PFSK-1 (cell line): ENCODE data around the gene SPO11.

Source experiments
- POLR2AphosphoS5 ChIP-seq: IDR thresholded peaks from 2 replicates; pipeline ENCODE4 v1.6.1; 2012; ENCODE audit warnings: low read depth, mild to moderate bottlenecking, control low read depth, low read length, moderate library complexity
- SIN3A ChIP-seq: IDR thresholded peaks from 2 replicates; pipeline ENCODE4 v1.6.1; 2012; ENCODE audit warnings: mild to moderate bottlenecking, low read length, moderate library complexity, borderline replicate concordance; ENCODE audit not compliant: insufficient read depth
- TAF1 ChIP-seq: IDR thresholded peaks from 2 replicates; pipeline ENCODE4 v1.6.1; 2012; ENCODE audit warnings: low read length, control low read depth, borderline replicate concordance; ENCODE audit not compliant: insufficient read depth
- TF ChIP-seq, protein P1 (sequence below), 2 experiments: IDR thresholded peaks; 2 replicates each; pipeline versions ENCODE4 v1.6.1 to v1.8.0; 2011 to 2012; ENCODE audit warnings: low read depth in 2 of 2, low read length in 2 of 2, control low read depth in 1 of 2, inconsistent platforms in 1 of 2, mild to moderate bottlenecking in 1 of 2, moderate library complexity in 1 of 2; ENCODE audit not compliant: insufficient read depth in 1 of 2

DNA sequence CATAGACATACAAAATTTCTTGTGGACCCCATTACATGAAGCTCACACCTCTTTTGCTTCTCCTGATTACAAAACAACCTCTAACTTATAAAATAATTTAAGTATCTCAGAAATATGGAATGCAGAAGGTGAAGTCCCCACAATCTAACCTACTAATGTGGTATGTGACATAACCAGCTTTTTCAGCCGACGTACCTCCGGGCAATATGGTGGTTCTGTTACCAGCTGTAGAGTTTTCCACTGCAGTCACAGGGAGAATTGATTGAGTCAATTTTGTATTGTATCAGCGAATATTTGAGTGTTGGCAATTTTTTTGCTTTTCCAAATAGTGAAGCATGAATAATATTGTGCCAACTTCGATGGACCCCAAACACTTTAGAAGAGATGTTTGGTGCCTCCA is 15.7 kb upstream of the SPO11 start:
- TF ChIP-seq TAF1: no peak
- no peak for TF ChIP-seq POLR2AphosphoS5
- TF ChIP-seq SIN3A: no peak
- TF ChIP-seq, protein P1, sequence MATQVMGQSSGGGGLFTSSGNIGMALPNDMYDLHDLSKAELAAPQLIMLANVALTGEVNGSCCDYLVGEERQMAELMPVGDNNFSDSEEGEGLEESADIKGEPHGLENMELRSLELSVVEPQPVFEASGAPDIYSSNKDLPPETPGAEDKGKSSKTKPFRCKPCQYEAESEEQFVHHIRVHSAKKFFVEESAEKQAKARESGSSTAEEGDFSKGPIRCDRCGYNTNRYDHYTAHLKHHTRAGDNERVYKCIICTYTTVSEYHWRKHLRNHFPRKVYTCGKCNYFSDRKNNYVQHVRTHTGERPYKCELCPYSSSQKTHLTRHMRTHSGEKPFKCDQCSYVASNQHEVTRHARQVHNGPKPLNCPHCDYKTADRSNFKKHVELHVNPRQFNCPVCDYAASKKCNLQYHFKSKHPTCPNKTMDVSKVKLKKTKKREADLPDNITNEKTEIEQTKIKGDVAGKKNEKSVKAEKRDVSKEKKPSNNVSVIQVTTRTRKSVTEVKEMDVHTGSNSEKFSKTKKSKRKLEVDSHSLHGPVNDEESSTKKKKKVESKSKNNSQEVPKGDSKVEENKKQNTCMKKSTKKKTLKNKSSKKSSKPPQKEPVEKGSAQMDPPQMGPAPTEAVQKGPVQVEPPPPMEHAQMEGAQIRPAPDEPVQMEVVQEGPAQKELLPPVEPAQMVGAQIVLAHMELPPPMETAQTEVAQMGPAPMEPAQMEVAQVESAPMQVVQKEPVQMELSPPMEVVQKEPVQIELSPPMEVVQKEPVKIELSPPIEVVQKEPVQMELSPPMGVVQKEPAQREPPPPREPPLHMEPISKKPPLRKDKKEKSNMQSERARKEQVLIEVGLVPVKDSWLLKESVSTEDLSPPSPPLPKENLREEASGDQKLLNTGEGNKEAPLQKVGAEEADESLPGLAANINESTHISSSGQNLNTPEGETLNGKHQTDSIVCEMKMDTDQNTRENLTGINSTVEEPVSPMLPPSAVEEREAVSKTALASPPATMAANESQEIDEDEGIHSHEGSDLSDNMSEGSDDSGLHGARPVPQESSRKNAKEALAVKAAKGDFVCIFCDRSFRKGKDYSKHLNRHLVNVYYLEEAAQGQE (IDR thresholded peaks at IDR 0.05; ENCODE audit: insufficient read depth in 1 of 2, low read depth in 2 of 2, low read length in 2 of 2): no peak
